Muscle of leg (tissue), 11 donors: ENCODE measurements around the gene OR2G6. TPM values are rescaled to one million over a fixed set of nuclear protein-coding genes. Genes with fewer than 3 reads are reported as not detected.
"Not testable (repeated sequence)": the region's sequence is repeated elsewhere in the genome, so short reads cannot be mapped to it uniquely, and the experiment has no call there.

Experiments
- DNase-seq: peaks from one replicate; pipeline ENCODE4 v3.0.0; 2013
- H3K27ac ChIP-seq: one replicate; pipeline ENCODE4 v1.5.1; 2013; ENCODE audit warnings: mild to moderate bottlenecking, low read length, control low read depth
- H3K27me3 ChIP-seq: one replicate; pipeline ENCODE4 v1.6.1; 2013; ENCODE audit warnings: low read length; ENCODE audit not compliant: control insufficient read depth, insufficient read depth
- H3K36me3 ChIP-seq: one replicate; pipeline ENCODE4 v1.6.1; 2013; ENCODE audit warnings: low read length; ENCODE audit not compliant: control insufficient read depth, insufficient read depth
- H3K4me1 ChIP-seq: one replicate; pipeline ENCODE4 v1.6.1; 2013; ENCODE audit warnings: low read length; ENCODE audit not compliant: control insufficient read depth, insufficient read depth
- H3K4me3 ChIP-seq: one replicate; pipeline ENCODE4 v1.5.1; 2013; ENCODE audit warnings: low read length, control low read depth
- H3K9me3 ChIP-seq: replicated peaks from 2 replicates; pipeline ENCODE4 v1.6.1; 2013; ENCODE audit warnings: low read depth, low read length; ENCODE audit not compliant: control insufficient read depth
- WGBS: methylation state at CpG from one replicate; pipeline ENCODE4 v1.1.5; 2013; ENCODE audit warnings: missing lambda C conversion rate; ENCODE audit not compliant: insufficient coverage; 5-methylcytosine and 5-hydroxymethylcytosine counted together
- polyA plus RNA-seq, 8 donors: library from polyadenylated mRNA; unstranded; fragments of 120-200 nt; gene quantifications; one replicate each; pipeline versions ENCODE4 v1.2.1 to v1.2.3, GENCODE V29; 2013; ENCODE audit warnings: inconsistent platforms in 1 of 8, low replicate concordance in 1 of 8; ENCODE audit not compliant: insufficient read length in 8 of 8, insufficient read depth in 1 of 8
- total RNA-seq: library from RNA; stranded (reverse); fragments of 120-200 nt; gene quantifications from one replicate; pipeline ENCODE4 v1.2.4, GENCODE V29; 2013

The OR2G6 gene
- total and polyA plus RNA-seq, 9 donors = 0.06 TPM; not detected in 8

DNA sequence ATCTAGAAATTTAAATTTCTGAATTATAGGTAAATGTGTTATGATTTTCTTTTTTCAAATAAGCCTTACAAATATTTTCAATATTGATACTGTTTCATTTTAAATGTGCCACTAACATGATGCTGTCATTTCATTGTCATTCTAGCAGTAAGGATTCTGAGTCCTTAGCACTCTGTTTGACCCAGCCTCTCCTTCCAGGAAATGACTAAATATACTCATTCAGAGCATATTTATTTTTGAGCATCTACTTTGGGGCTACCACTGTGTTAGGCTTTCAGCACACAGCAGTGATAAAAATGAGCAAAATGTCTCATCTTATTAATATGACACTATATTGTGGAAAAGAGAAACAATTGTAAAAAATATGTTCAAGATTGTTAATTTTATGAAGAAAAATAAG, 2.3 kb downstream of the OR2G6 start:
- H3K4me1 ChIP-seq, H3K27me3 ChIP-seq, H3K27ac ChIP-seq, DNase-seq, H3K4me3 ChIP-seq, H3K36me3 ChIP-seq, H3K9me3 ChIP-seq: not testable (repeated sequence)

DNA sequence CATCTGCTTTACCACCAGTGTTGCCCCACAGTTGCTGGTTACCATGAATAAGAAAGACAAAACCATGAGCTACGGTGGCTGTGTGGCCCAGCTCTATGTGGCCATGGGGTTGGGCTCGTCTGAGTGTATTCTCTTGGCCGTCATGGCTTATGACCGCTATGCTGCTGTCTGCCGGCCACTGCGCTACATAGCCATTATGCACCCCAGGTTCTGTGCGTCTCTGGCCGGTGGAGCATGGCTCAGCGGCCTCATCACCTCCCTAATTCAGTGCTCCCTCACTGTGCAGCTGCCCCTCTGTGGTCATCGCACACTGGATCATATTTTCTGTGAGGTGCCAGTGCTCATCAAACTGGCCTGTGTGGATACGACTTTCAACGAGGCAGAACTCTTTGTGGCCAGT, 14.0 kb downstream of the OR2G6 start:
- H3K9me3 ChIP-seq = peaks cover 22% of the 10 kb centered on the region
- H3K27me3 ChIP-seq = no peaks in the 10 kb centered on the region
- H3K4me3 ChIP-seq = no peak overlapping the region
- WGBS = 91% methylated on average over 12 of the region's 12 CpGs
- H3K36me3 ChIP-seq = no peaks in the 10 kb centered on the region
- H3K27ac ChIP-seq = no peak overlapping the region
- DNase-seq = no peak
- H3K4me1 ChIP-seq = no peaks in the 10 kb centered on the region

DNA sequence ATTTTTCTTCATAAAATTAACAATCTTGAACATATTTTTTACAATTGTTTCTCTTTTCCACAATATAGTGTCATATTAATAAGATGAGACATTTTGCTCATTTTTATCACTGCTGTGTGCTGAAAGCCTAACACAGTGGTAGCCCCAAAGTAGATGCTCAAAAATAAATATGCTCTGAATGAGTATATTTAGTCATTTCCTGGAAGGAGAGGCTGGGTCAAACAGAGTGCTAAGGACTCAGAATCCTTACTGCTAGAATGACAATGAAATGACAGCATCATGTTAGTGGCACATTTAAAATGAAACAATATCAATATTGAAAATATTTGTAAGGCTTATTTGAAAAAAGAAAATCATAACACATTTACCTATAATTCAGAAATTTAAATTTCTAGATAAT, 29.6 kb downstream of the OR2G6 start:
- not testable (repeated sequence) for H3K27ac ChIP-seq

DNA sequence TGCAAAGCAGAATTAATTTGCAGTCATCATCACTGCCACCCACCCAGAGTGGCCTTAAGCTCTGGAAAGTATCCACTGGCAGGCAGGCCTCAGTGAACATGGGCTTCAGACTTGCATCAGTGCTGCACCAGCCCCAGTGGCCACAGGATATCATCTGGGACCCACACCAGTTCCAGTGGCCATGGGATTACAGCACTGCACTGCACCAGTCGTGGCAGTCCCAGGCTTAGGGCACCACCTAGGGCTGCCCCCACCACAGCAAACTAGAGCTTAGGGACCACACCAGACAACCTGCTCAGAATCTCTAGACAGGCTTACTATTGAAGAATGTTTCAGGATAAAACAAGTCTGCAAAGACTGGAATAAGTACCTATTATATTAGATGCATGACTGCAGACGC, 39.5 kb downstream of the OR2G6 start:
- WGBS = no CpG with 5 or more reads among the region's 2 CpGs

More for the DNA sequence above, 29.6 kb downstream of the OR2G6 start:
- H3K9me3 ChIP-seq, H3K4me3 ChIP-seq, H3K36me3 ChIP-seq, DNase-seq, H3K4me1 ChIP-seq, H3K27me3 ChIP-seq: not testable (repeated sequence)

DNA sequence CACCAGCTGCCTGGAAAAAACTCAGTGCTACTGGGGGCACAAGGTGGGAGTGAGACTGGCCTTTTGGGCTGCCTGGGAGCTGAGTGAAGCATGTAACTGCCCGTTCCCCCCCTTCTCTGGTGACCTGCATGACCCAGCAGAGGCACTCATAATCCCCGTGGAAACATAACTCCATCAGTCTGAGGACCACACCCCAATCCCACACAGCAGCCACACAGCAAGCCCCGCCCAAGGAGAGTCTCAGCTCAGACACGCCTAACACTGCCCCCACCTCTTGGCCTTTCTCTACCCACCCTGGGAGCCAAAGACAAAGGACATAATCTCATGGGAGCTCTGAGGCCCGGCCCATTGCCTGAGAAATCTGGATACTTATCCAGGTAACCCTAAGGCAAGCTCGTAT, 43.2 kb downstream of the OR2G6 start:
- H3K27me3 ChIP-seq, H3K36me3 ChIP-seq, H3K4me1 ChIP-seq, H3K27ac ChIP-seq, H3K9me3 ChIP-seq, DNase-seq, H3K4me3 ChIP-seq: not testable (repeated sequence)
- no CpG with 5 or more reads among the region's 6 CpGs for WGBS

More for the DNA sequence above, 39.5 kb downstream of the OR2G6 start:
- DNase-seq, H3K4me3 ChIP-seq, H3K36me3 ChIP-seq, H3K27ac ChIP-seq, H3K9me3 ChIP-seq, H3K4me1 ChIP-seq, H3K27me3 ChIP-seq: not testable (repeated sequence)

DNA sequence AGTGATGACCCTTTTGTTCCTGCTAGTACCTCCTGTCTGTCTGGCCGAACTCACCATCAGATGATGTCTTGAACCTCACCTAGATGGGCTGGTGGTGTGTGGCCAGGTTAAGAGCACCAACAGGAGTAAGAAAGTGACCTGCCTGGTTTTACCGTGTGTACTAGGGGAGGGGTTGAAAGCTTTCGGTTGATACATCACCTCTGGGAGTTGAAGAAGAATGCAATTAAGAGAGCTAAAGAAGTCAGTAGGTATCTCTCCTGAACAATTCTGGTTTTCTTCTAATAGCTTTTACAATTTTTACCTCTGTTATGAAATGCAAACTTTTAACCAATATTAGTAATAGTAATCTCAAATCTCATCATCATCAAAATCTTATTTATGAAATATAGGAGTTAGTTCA, 54.8 kb downstream of the OR2G6 start, which contains the start of gene OR2T29:
OR2T29 (minus strand) TSS at position 101 of the 400 bp plus-strand sequence. CDS start 3,281 bp downstream, outside the sequence.
- H3K4me1 ChIP-seq, H3K27me3 ChIP-seq, H3K9me3 ChIP-seq, H3K36me3 ChIP-seq, DNase-seq, H3K27ac ChIP-seq, H3K4me3 ChIP-seq: not testable (repeated sequence)
- WGBS = no CpG with 5 or more reads among the region's 3 CpGs

DNA sequence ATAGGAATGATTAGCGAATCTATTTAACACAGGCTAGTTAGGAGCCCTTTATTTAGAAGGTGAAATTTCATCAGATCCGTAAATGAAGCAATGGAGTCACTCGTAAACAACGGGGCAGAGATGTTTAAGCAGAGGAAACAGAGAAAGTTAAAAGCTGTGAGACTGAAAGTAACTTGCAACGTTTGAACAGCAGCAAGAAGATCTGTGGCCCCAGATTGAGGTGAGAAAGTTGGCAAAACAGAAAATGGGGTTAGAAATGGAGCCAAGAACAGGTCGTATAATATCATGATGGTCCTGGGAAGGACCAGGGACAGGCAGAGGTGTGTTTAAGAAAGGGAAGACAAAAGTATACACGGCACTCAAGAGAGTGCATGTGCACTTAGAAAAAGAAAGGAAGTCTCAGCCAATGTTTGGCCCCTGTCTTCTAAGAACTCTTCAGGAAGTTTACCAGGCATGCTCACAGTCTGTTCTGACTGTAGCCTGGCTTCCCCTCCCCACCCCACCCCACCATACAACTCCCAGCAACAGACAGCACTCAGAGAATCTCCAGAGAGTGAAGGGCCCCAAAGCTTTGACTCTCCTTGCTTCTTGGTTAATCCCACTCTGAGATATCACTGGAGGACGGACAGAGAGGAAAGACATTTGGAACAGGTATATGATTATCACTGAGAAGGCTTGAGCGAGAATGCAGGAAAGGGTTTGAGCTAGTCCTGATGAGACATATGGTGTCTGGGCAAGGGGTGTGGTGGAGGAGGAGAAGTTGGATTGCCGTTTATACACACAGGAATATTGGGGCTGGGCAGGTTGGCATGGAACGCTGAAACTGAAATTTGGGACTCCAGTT, 57.9 kb downstream of the OR2G6 start:
- H3K4me3 ChIP-seq, H3K27me3 ChIP-seq, H3K9me3 ChIP-seq, DNase-seq, H3K36me3 ChIP-seq, H3K4me1 ChIP-seq, H3K27ac ChIP-seq: not testable (repeated sequence)
- 67% methylated on average over 6 of the region's 11 CpGs for WGBS

DNA sequence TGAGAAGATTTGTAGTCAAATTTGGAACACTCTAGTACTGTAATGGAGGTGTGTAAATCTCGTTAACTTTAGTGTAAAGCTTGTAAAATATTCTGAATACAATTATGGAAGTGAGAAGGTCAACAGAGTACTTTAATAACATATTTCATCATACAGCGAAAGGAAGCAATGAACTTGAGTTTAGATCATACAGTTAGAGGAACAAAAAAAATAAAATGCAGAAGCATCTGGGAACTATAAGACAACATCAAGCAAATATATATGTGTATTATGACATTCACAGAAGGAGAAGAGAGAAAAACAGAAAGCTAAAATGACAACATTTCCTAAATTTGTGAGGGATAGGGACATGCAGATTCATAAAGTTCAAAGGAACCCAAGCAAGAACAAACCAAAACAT, 61.2 kb downstream of the OR2G6 start:
- not testable (repeated sequence) for DNase-seq, H3K9me3 ChIP-seq, H3K4me3 ChIP-seq, H3K36me3 ChIP-seq, H3K27me3 ChIP-seq, H3K27ac ChIP-seq, H3K4me1 ChIP-seq
- WGBS = no CpG with 5 or more reads among the region's 2 CpGs

DNA sequence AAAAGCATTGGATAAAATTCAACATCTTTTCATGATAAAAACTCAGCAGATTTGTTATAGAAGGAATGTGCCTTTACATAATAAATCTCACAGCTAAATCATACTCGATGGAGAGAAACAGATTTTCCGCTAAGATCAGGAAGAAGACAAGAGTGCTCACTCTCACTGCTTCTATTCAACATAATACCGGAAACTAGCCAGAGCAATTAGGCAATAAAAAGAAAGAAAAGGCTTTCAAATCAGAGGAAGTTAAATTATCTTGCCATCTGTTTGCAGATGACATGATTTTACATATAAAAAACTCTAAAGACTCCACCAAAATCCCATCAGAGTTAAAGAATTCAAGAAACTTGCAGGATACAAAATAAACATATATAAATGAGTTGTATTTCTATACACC, 62.9 kb downstream of the OR2G6 start:
- H3K4me1 ChIP-seq, H3K9me3 ChIP-seq, H3K4me3 ChIP-seq, H3K36me3 ChIP-seq, DNase-seq, H3K27ac ChIP-seq, H3K27me3 ChIP-seq: not testable (repeated sequence)
- no CpG with 5 or more reads among the region's 3 CpGs for WGBS

DNA sequence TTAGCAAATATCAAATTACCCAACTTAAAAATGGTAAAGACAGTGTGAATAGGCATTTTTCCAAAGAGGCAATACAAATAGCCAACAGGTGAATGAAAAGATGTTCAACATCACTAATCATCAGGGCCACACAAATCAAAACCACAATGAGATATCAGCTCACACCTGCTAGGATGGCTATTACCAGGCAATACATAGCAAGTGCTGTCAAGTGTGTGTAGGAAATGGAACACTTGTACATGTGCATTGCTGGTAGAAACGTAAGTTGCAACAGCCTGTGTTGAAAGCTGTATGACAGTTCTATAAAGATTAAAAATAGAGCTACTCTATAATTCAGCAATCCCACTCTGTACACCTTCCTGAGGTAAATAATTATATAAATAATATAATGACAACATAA, 64.2 kb downstream of the OR2G6 start:
- not testable (repeated sequence) for H3K27ac ChIP-seq, DNase-seq, H3K9me3 ChIP-seq, H3K4me1 ChIP-seq, H3K36me3 ChIP-seq, H3K27me3 ChIP-seq, H3K4me3 ChIP-seq
- WGBS = no CpG with 5 or more reads among the region's 1 CpG

DNA sequence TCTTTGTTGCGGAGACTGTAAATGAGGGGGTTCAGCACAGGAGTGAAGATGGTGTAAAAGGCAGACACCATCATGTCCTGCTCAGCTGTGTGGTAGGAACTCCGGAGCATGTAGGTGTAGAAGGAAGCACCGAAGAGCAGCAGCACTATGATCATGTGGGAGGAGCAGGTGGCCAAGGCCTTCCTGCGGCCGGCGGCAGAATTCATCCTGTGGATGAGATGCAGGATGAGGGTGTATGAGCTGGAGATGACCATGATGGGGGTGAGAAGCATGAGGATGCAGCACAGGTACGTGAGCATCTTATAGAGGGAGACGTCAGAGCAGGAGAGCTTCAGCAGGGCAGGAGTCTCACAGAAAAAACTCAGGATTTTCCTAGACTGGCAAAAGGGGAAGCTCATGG, 66.0 kb downstream of the OR2G6 start:
- not testable (repeated sequence) for H3K4me1 ChIP-seq, H3K27me3 ChIP-seq, DNase-seq, H3K36me3 ChIP-seq, H3K27ac ChIP-seq, H3K9me3 ChIP-seq, H3K4me3 ChIP-seq
- WGBS = no CpG with 5 or more reads among the region's 8 CpGs
